Breast epithelium (tissue), 3 donors: ENCODE data around the gene SPPL3.

Source experiments
- CTCF ChIP-seq, 3 donors: fragments of 450-650 bp; IDR thresholded peaks; one replicate each; pipeline ENCODE4 v1.5.1; 2016 to 2017; ENCODE audit warnings: antibody characterized with exemption in 3 of 3, mild to moderate bottlenecking in 3 of 3, moderate library complexity in 3 of 3
- POLR2A ChIP-seq: fragments of 450-650 bp; IDR thresholded peaks from one replicate; pipeline ENCODE4 v1.6.1; 2016; ENCODE audit warnings: antibody characterized with exemption, mild to moderate bottlenecking, moderate library complexity
- POLR2AphosphoS5 ChIP-seq, 3 donors: sonication (generic); formaldehyde crosslinking; IDR thresholded peaks; one replicate each; pipeline ENCODE4 v1.6.1; 2017; ENCODE audit warnings: antibody characterized with exemption in 3 of 3

GRCh38 chr12:120874547-120875245 lies 29.5 kb downstream of the SPPL3 start:
- no peak for TF ChIP-seq CTCF (IDR thresholded peaks at IDR 0.05)
- no peak for TF ChIP-seq POLR2A
- TF ChIP-seq POLR2AphosphoS5 (IDR thresholded peaks at IDR 0.05), result no peak
